ENCODE measurements around the gene BUD31.
"Not testable (repeated sequence)": the region's sequence is repeated elsewhere in the genome, so short reads cannot be mapped to it uniquely, and the experiment has no call there.

Gene BUD31

DNA sequence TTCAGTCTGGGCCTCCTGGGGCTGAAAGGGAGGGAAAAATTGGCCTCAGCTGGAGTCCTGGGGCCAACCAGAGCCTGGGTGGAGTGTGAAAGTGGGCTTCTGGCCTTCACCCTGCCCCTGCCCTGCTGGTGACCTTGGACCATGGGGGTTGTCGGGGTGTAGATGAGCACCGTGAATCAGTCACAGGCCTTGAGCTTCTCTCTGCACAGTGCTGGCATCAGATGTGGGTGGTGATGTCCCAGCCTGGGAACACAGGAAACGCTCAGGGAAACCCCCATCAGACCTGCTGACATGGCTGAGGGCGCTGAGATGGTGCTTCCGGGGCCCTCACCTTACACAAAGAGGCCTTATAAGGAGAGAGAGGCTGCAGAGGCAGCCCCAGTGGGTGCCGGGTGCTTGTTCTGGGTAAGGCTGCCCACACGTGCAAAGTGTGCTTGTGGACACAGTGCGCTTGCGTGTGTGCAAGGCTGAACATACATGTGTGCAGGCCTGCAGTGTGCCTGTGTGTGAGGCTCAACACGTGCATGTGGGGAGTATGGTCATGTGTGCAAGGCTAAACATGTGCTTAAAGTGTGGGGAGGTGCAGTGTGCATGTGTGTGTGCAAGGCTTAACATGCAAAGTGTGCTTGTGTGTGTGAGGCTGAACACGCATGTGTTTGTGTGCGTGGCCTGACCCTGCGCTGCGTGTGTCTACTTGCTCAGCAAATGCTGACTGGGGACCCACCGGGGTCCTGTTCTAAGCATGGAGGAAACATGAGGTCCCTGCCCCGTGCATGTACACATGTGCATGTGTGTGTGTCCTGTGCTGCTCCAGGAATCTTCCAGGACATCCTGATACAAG, 27.7 kb upstream of the BUD31 start:
- no peak for DNase-seq

DNA sequence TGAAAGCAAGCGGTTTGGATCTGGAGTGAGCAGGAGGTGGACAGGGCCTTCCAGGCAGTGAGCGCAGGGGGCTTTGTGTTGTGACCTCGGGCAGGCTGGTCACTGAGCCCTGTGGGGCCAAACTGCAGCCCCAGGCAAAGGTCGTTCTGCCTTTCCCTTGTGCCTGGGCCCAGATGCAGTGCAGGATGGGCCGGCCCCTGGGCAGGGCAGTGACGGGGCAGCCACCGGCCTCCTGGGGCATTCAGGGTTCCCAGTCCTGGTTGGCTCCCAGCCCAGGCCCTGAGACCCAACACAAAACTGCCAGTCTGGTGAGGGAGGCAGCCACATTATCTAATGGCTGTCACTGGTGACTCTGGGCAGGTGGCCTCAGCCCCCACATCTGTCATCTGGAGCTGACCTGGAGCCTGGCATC, 27.1 kb upstream of the BUD31 start:
- no peak for DNase-seq

DNA sequence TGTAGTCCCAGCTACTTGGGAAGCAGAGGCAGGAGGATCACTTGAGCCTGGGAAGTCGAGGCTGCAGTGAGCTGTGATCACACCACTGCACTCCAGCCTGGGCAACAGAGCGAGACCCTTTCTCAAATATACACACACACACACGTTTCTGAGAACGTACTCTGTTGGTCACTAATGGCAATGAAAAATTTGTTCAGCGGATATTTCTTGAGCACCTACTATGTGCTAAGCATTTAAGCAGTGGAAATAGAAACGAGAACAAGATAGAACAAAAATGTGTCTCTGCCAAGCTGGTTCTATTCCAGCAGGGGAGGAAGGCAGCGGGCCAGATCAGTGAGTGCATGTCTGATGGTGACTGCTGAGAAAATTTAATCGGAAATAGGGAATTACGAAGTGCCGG, 25.6 kb upstream of the BUD31 start:
- DNase-seq, result no peak

DNA sequence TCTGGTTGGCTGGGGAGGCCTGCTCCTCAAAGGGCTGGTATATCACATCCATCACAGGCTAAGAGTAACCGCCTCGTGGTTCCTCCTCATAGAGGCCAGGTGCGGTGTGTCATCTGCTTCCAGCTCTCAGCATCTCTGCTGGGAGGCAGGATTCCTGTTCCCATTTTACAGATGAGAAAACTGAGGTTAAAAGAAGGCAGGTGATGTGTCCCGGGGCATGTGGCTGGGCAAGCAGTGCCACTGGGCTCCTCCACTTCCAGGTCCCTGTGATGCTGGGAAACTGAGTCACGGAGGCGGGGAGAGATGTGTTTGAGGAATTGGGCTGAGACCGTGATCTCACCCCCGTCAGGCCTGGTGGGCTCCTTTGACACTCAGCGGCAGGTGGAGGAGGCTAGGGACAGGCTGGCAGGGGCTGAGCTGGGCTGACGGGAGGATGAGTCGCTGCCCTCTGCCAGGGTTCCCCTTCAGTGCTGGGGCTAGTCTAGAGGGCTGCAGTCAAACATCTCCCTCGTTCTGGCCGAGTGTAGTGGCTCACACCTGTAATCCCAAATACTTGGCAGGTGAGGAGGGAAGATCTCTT, 24.9 kb upstream of the BUD31 start:
- no peak for DNase-seq

DNA sequence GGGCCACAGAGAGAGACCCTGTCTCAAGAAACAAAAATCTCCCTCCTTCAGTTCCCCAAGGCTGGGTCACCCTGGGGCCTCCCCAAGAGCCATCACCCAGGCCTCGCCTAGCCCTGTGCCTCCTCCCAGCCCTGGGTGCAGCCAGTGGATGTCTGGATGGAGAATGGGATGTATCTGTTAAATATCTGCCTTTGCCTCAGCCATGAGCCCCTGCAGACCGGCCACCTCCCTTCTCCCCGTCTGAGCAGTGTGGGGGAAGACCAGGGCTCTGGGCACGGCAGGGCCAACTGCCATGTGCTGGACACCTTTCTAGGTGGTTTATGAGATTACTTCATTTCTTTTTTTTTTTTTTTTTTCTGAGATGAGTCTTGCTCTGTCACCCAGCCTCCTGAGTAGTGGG, 24.2 kb upstream of the BUD31 start:
- no peak for DNase-seq

DNA sequence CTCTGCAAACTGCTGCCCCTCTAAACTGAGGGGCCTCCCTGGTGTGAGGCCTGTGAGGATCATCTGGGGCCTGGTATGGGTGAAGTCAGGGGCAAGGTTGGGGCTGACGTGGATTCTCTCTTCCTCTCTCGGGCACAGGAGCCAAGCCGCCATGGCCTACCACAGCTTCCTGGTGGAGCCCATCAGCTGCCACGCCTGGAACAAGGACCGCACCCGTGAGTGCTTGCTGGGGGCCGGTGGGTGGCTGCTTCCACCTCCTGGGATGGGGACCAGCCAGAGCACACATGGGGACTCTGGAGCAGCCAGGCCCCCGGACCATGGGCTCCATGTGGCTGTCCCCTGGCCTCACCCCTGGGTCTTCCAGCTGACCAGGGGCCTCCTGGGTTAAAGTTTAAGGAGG, 23.2 kb upstream of the BUD31 start:
- no peak for DNase-seq

DNA sequence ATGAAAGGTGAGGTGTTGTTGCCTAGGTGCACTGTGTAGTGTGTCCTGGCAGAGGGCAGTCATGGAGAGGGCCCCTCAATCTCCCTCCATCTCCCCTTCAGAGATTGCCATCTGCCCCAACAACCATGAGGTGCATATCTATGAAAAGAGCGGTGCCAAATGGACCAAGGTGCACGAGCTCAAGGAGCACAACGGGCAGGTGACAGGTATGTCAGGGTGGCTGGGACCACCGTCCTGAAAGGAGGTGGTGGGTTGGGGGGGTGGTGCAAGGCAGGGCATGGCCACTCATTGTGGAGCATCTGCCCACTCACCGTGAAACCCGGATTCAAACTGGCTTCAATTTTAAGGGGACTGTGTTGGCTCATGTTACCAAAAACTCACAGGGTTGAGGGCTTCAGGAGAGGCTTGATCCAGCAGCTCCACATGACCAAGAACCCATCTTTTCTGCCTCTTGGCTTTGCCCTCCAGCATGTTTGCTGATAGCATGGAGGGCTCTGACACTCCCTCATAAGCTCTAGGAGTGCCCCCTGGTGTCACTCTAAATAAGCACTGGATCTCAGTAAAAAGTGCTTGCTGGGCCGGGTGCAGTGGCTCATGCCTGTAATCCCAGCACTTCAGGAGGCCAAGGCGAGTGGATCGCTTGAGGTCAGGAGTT, 22.1 kb upstream of the BUD31 start:
- DNase-seq, result no peak

DNA sequence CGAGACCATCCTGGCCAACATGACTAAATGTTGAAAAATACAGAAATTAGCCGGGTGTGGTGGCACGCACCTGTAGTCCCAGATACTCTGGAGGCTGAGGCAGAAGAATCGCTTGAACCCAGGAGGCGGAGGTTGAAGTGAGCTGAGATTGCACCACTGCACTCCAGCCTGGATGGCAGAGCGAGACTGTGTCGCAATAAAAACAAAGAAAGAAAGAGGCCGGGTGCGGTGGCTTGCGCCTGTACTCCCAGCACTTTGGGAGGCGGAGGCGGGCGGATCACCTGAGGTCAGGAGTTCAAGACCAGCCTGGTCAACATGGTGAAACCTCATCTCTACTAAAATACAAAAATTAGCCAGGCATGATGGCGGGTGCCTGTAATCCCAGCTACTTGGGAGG, 21.5 kb upstream of the BUD31 start:
- not testable (repeated sequence) for DNase-seq

DNA sequence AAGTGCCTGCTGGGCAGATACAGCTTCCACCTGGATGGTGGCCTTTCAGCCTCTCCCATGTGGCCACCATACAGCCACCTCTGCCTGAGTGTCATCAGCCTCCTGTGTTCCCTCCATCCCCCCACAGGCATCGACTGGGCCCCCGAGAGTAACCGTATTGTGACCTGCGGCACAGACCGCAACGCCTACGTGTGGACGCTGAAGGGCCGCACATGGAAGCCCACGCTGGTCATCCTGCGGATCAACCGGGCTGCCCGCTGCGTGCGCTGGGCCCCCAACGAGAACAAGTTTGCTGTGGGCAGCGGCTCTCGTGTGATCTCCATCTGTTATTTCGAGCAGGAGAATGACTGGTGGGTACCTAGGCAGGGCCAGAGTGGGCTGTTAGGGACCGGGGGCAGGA, 20.9 kb upstream of the BUD31 start:
- DNase-seq, result no peak

DNA sequence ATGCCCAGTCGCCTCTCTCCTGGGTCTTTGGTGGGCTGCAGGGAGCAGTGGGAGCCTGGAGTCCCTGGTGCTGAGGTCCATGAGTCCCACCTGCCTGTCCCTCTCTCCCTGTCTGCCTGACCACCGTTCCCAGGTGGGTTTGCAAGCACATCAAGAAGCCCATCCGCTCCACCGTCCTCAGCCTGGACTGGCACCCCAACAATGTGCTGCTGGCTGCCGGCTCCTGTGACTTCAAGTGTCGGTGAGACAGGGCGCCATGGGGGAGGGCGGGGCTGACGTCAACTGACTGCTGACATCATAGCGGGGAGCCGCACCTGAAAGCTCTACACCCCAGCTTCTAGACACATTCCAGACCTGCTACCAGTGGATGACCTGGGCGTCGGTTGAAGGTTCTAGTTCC, 19.0 kb upstream of the BUD31 start:
- no peak for DNase-seq

DNA sequence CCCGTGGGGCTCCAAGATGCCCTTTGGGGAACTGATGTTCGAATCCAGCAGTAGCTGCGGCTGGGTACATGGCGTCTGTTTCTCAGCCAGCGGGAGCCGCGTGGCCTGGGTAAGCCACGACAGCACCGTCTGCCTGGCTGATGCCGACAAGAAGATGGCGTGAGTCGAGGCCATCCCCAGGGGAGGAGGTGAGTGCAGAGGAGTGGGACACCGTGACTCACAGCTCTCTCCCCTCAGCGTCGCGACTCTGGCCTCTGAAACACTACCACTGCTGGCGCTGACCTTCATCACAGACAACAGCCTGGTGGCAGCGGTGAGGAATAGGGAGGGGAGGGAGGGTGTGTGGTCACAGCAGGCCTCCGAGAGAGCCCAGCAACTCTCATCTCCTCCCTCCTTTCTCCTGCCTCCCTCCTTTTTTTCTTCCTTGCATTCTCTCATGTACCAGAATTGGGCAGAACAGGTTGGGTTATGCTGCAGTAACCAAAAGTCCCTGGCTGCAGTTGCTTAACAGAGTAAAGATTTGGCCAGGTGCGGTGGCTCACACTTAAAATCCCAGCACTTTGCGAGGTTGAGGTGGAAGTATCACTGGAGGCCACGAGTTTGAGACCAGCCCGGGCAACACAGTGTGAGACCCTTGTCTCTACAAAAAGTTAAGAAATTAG, 17.7 kb upstream of the BUD31 start:
- no peak for DNase-seq

DNA sequence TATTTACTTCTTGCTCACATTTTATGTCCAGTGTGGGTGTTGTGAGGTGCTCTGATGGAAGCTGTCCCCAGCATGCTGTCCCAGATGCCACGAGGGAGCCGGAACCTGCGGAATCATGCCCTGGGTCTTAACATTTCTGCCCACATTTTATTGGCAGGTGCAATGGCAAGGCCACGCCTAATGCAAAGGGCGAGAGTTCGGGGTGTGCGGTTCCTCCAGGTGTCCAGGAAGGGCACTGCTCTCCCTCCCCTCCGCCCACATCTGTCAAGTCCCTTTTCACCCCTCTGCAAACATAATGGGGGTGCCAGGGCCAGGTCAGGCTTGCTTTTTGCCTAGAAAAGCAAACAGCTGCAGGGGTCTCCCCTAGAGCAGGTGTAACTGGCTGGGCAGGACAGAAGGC, 16.7 kb upstream of the BUD31 start:
- no peak for DNase-seq

DNA sequence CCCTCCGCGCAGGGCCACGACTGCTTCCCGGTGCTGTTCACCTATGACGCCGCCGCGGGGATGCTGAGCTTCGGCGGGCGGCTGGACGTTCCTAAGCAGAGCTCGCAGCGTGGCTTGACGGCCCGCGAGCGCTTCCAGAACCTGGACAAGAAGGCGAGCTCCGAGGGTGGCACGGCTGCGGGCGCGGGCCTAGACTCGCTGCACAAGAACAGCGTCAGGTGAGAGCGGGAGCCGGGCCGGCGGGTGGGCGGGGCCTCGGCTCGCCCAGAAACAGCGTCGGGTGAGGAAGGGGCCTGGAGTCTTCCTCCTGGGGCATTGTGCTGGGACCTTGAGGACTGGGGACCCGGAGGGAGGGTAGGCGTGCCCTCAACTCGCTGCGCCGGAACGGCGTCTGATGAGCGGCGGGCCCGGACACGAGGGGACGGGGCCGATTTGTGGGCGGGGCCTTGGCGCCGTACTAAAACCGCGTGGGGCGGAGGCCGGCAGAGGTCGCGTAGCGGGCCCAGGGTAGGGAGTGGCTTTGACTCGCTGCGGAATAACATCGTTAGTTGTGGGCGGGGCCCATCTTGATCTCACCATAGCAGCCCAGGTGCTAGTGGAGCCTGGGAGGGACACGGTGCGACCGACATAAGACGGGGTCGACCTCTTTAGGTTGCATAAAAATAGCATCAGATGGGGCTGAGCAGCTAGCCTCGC, 16.0 kb upstream of the BUD31 start:
- no peak for DNase-seq

DNA sequence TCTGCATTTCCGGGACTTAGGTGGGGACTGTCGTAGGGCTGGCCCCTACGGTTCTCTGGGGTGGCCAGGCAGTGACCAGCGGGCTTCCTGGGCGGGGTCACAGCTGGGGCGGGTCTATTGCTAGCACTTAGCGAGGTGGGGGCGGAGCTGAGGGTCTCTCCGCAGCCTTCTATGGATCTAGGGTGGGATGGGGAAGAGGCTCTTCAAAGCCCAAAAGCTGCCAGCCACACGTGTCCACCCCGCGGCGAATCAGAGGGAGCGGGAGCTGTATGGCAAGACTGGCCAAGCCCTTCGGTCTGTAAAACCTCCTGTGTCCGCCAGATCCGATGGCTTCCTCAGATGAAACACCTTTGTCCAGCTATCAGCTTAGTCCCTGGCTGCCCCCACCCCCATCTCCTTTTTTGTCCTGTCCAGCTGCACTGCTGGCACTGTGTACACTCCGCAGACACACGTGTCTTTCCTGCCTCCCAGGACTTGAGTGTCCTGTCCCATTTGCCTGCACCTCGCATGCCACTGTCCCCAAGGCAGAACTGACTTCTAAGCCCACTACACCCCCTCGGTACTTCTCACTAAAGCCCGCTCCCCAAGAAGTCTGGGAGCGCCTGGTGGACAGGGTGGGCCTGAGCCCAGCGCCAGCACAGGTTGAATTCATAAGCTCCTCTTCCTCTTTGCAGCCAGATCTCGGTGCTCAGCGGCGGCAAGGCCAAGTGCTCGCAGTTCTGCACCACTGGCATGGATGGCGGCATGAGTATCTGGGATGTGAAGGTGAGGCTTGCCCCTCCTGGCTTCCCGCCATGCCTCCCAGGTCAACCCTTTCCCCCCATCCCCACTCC, 15.2 kb upstream of the BUD31 start:
- no peak for DNase-seq

DNA sequence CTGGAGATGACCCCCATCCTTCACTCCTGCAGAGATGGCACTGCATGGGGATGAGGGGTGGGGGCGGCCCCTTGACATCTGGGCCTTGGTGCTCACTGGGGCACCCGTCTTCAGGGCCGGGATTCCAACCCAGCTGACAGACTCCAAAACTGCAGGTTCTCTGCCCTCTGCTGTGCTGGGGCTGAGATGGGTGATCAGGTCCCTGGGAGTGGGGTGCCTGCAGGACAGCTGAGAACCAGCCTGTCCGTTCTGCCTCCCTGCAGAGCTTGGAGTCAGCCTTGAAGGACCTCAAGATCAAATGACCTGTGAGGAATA, 14.6 kb upstream of the BUD31 start:
- DNase-seq, result no peak

DNA sequence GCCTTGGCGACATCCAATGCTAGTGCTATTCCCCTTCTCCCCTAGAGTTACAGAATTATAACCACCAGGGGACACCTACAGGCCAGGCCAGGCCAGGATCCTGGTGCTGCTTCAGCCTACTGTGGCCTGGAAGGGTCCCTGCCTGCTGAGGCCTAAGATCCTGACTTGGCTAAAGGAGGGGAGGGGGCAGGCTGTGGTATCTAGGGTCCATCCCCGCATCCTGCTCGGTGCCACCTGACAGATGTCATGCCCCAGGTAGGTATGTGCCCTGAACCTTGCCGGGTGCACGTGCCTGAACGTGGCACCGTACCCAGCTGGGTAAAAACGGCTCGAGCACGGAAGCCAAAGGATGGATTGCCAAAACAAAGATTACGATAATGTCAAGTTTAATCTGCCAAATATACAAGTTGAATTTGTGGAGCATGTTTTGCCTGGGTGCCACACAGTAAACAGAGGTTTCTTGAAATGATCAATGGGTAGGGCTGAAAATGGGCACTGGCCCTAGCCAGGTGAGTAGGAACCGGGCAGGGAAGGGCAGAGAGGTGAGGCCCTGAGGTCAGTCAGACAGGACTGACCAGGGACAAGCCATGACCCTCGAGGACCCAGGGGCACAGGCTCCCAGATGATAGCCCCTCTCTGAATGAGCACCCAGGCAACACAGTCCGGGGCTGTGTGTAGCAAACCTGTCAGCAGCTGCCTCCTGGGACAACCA, 13.0 kb upstream of the BUD31 start:
- DNase-seq, result no peak

DNA sequence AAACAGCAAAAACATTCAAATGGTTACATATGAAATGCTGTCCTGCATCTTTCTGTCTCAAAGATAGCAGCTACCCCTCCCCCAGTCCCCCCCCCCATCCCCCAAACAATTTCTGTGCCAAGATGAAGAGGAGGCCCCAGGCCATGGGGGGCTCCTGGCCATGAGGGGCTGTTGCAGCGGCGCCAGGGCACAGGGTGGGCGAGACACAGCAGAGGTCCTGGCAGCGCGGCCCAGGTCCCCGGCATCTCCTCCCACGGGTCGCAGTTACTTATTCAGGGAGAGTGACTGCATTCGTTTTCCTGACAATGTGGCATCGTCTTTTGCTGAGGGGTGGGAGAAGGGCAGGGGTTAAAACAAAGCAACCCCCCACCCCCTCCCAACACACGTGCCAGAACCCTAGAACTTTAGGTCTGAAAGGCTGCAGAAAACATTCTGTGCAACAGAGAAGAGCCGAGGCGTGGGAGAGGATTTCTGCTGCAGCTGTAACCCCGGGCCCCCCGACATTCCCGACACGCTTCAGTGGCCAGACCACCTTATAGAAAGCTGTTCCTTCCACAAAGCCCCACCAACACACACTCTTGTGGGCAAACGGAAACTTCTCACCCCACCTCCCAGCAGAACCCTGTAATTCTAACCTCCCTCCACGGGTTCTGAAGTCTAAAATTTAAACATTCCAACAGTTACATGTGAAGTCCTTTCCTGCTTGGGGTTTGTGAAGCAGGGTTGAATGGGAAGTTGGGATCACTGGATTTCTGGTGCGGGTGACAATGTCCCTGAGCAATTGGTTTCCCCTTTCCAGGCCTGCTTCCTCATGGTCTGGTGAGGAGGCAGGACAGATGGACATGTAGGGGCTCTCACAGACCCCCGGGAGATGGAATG, 12.1 kb upstream of the BUD31 start:
- DNase-seq, result no peak

DNA sequence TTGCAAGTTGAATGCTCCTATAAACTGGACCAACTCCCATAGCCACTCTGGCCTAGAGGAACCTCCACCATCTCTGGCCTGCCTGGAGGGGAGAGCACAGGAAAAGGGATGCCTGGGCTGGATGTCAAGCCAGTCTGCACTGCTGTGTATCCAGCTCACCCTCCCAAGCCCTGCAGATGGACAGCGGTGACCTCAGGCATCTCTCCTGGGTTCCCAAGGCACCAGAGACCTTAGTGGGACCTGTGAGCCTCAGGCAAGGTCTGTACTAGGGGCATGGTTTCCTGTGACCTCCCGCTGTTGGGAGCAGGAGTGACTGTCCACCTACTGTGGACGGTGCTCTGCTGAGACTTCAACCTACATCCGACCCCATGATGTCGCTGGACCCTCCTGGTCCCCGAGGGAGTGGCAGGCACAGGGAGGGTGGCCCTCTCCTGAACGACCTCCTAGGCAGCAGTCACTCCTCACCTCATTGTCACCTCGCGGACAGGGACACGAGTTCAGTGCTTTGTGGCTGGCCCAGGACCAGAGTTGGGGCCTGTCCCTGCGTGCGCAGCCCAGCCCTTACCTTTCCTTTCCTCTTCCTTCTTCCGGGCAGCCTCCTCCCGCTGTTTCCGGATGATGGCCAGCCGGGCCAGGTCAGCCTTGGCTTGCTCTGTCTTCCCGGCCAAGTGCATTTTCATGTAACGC, 11.3 kb upstream of the BUD31 start:
- no peak for DNase-seq

DNA sequence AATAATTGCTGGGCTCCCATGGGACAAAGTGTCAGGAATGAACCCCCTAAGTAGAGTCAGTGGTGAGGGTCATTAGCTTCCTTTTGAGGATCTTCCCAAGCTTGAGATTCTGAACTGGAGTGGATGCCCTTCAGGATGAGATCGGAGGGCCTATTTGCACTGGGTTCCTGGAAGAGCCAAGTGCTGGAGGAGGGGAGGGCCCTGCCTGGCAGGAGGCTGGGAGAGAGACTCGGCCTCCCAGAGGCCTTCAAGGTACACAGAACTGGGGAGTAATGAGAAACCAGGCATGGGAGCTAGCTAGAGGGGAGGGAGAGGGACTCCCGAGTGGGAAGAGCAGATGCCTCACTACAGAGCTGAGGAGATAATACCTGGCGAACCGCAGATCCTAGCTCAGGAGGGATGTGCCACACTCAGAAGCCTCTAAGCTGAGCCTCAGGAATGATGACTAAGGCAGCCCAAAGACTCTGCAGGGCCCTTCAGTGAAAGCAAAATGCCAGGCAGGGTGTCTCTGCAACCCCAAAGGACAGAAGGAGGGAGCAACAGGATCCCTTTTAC, 9.8 kb upstream of the BUD31 start:
- DNase-seq, result no peak

DNA sequence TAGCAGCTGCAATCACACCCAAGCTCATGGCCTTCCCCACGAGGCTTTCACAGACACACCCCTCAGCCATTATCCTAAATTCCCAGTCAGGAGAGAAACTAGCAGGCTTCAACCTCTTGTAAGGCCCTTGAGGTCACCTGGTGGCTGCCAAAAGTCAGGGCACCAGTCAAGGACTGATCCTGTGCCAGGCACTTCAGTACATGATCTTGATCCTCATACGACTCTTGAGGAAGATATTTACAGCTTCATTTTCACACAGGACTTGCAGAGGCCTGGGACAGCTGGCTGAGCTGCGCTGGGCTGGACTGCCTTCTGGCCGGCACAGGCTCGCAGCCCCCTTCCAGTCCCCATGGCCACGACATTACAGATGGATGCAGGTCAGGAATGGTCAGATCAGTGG, 9.2 kb upstream of the BUD31 start:
- no peak for DNase-seq
